Calu3 (cell line): ENCODE data around the gene GRIN1. TPM values are rescaled to one million over a fixed set of nuclear protein-coding genes. Genes with fewer than 3 reads are reported as not detected.

Experiments
- BruUV-seq: library from RNA; stranded (reverse); fragments of 400-500 nt; replicated peaks from 2 replicates; lab custom pipeline; 2021; lab: Mats Ljungman, UMichigan
- CTCF ChIA-PET: fragments of 300-600 bp; sonication (Branson Sonifier 250); formaldehyde crosslinking; loops from one replicate; lab custom pipeline; 2022; ENCODE audit warnings: antibody characterized with exemption; lab: Charles Lee
- DNase-seq: peaks from one replicate; pipeline ENCODE4 v3.0.0; 2022
- H3K27ac Mint-ChIP-seq: one replicate; pipeline ENCODE4 v1.8.0; 2022; ENCODE audit warnings: mixed read lengths; ENCODE audit not compliant: unreplicated experiment
- H3K27me3 Mint-ChIP-seq: one replicate; pipeline ENCODE4 v1.8.0; 2022; ENCODE audit warnings: mixed read lengths; ENCODE audit not compliant: unreplicated experiment
- H3K36me3 Mint-ChIP-seq: one replicate; pipeline ENCODE4 v1.8.0; 2022; ENCODE audit warnings: mild to moderate bottlenecking, moderate library complexity, mixed read lengths; ENCODE audit not compliant: insufficient read depth, unreplicated experiment
- H3K4me1 Mint-ChIP-seq: one replicate; pipeline ENCODE4 v1.8.0; 2022; ENCODE audit warnings: mild to moderate bottlenecking, low read depth, mixed read lengths; ENCODE audit not compliant: unreplicated experiment
- H3K4me3 Mint-ChIP-seq: one replicate; pipeline ENCODE4 v1.8.0; 2022; ENCODE audit warnings: mild to moderate bottlenecking, low read depth, moderate library complexity, mixed read lengths; ENCODE audit not compliant: unreplicated experiment
- H3K9me3 Mint-ChIP-seq: one replicate; pipeline ENCODE4 v1.8.0; 2022; ENCODE audit warnings: low read depth, mixed read lengths; ENCODE audit not compliant: unreplicated experiment
- CTCF ChIP-seq: fragments of 200-600 bp; IDR thresholded peaks from one replicate; pipeline ENCODE4 v1.8.0; 2022; ENCODE audit warnings: antibody characterized with exemption; ENCODE audit not compliant: unreplicated experiment
- intact Hi-C: fragments of 100-400 bp; cut with micrococcal nuclease; formaldehyde crosslinking; loops from one replicate; pipeline ENCODE4 v1.10.0; 2022; ENCODE audit not compliant: unreplicated experiment
- total RNA-seq: library from RNA; stranded (reverse); gene quantifications from 2 replicates; pipeline ENCODE4 v1.2.3, GENCODE V29; 2022

Gene GRIN1
- total RNA-seq, 1 experiment from 2014 or later = 0.54 TPM

DNA sequence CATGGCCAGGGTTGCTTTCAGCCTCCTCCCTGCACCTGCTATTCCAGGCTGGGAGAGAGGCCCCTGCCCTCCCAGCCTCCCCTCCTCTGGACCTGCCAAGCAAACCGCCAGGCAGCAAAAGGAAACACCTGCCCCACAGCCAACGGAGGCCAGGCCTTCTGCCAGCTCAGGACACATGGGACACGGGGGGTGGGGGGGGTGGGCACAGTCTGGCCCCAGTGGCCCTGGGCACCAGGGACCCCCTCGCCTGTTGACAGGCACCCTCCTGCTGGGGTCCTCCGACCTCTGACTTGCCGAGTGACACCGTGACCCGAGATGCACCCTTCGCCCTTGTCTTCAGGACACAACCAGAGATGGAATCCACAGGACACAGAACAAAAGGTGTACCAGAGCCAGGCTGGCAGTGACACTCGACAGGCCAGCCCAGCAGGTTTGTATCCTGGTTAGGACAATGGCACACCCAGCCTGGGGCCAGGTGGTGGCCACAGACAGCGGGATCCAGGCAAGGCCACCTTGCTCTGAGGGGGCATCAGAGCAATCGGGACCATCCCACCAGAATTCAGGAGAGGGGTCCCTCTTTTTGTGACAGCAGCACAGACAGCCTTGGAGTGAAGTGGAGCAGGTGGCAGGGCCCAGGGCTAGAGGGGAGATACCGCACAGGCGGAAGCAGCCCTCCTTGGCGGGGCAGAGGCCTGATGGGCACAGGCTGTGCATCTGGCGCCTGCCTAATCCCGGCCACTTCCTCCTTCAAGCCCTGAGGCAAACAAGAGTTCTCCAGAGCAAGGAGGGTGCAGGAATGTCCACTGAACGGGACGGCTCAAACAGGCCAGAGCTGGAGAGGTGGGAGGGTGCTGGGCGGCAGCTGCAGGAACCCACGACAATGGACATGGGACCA, 34.2 kb downstream of the GRIN1 start:
- Mint-ChIP-seq H3K4me1 (peaks cover 9% of the 10 kb centered on the region), H3K27ac (no peak overlapping the region), H3K27me3 (peaks cover 11% of the 10 kb centered on the region), H3K9me3 (no peaks in the 10 kb centered on the region), H3K36me3 (peaks cover 10% of the 10 kb centered on the region), H3K4me3 (no peak overlapping the region)
- CTCF ChIA-PET = no interaction called here
- no peak for DNase-seq
- TF ChIP-seq CTCF = no peak
- intact Hi-C loops = no loop called here
- BruUV-seq = no TSS peak

- DNase-seq = no peak
- peaks cover 9% of the 10 kb centered on the region for H3K4me1 Mint-ChIP-seq
- H3K9me3 Mint-ChIP-seq = no peaks in the 10 kb centered on the region
- H3K4me3 Mint-ChIP-seq = no peak overlapping the region
- no peak for TF ChIP-seq CTCF
- peaks cover 10% of the 10 kb centered on the region for H3K36me3 Mint-ChIP-seq
- intact Hi-C loops = no loop called here
- H3K27ac Mint-ChIP-seq = no peak overlapping the region
- CTCF ChIA-PET = interaction anchor here (0.6 kb wide), 1 partner anchor 23 kb away, joined by 4 read pairs; no protein-coding TSS in a partner anchor
- no TSS peak for BruUV-seq
- peaks cover 11% of the 10 kb centered on the region for H3K27me3 Mint-ChIP-seq
These were observed 35.1 kb downstream of the GRIN1 start for GRCh38 chr9:137173796-137174664.

DNA sequence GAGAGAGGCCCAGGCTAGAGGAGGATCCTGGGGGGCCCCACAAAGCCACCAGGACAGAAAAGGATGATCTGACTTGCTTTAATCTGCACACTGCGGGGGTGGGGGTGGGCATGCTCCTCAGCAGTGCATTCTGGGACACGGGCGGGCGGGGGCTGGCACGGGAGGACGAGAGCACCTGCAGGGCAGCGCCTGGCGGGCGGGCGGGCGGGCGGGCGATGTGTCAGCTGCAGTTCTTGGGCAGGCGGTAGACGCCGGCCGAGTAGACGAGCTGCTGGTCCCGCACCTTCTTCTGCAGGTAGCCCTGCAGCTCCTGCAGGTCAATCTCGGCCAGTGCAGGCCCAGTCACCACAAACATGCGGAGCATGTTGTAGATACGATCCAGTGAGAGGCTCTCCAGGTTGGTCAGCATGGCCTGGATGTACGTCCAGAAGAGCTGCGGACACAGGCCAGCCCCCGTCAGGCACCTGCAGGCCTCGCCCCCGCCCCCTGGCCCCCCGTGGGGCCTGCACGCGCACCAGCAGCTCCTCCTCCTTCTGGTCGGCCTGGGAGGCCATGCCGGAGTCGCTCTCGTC, 35.9 kb downstream of the GRIN1 start:
- no peak for TF ChIP-seq CTCF
- H3K4me3 Mint-ChIP-seq = no peak overlapping the region
- H3K36me3 Mint-ChIP-seq = peaks cover 16% of the 10 kb centered on the region
- H3K27ac Mint-ChIP-seq = no peak overlapping the region
- BruUV-seq = no TSS peak
- CTCF ChIA-PET = interaction anchor here (0.6 to 0.8 kb wide), 2 partner anchors 24 to 53 kb away, joined by 3 to 4 read pairs; partner anchors contain the start of gene RNF224
- peaks cover 11% of the 10 kb centered on the region for H3K27me3 Mint-ChIP-seq
- DNase-seq = no peak
- H3K4me1 Mint-ChIP-seq = peaks cover 9% of the 10 kb centered on the region
- intact Hi-C loops = loop anchor here (5.0 kb wide), 1 partner anchor 52 kb away; the partner anchor contains the start of genes CYSRT1 and RNF224
- no peaks in the 10 kb centered on the region for H3K9me3 Mint-ChIP-seq

- CTCF ChIA-PET = interaction anchor here (0.8 kb wide), 1 partner anchor 52 kb away, joined by 3 read pairs; the partner anchor contains the start of gene RNF224
- no peak for DNase-seq
- no peaks in the 10 kb centered on the region for H3K9me3 Mint-ChIP-seq
- intact Hi-C loops = loop anchor here (5.0 kb wide), 1 partner anchor 52 kb away; the partner anchor contains the start of genes CYSRT1 and RNF224
- BruUV-seq = no TSS peak
- H3K36me3 Mint-ChIP-seq = peaks cover 13% of the 10 kb centered on the region
- H3K27ac Mint-ChIP-seq = no peak overlapping the region
- H3K4me1 Mint-ChIP-seq = peaks cover 9% of the 10 kb centered on the region
- H3K27me3 Mint-ChIP-seq = peaks cover 11% of the 10 kb centered on the region
- no peak overlapping the region for H3K4me3 Mint-ChIP-seq
- no peak for TF ChIP-seq CTCF
These were observed 36.5 kb downstream of the GRIN1 start for GRCh38 chr9:137175345-137175961.
